GM12873 (cell line): ENCODE measurements around the gene STT3B.

Experiments used
- TF ChIP-seq, protein P1 (sequence below): IDR thresholded peaks from 2 replicates; pipeline ENCODE4 v1.5.1; 2012; ENCODE audit warnings: low read depth, mild to moderate bottlenecking, moderate library complexity, low read length, control low read depth; ENCODE audit not compliant: insufficient read depth; ENCODE audit errors: missing control alignments

Gene STT3B

DNA sequence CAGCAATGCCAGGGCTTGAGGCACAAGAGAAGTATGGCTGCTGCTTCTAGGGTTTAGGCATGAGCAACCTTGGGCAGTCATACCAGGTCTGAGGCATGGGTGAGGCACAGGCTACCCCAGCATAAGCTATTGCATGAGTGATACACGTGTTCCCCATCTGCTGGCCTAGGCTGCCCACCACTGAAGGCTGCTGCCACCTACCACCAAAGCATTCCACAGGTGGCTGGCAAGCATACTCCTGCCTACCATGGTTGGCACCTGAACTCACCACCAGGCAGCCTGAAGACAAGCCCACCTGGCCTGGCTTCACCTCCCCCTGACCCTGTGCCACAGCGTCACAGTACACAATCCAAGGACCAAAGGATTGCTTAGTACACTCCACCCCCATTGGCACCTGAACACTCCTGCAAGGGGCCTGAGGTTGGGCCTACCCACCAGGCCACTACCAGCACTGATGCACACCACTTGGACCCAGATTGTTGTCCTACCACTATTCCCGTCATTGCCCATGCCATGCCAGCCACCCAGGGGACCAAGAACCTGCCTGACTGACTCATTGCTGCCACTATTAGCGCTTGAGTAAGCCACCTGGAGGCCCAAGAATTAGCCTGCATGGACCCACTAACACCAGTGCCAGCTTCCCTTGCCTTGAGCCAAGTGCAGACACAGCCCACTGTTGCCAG is 115.7 kb downstream of the STT3B start:
- TF ChIP-seq, protein P1, sequence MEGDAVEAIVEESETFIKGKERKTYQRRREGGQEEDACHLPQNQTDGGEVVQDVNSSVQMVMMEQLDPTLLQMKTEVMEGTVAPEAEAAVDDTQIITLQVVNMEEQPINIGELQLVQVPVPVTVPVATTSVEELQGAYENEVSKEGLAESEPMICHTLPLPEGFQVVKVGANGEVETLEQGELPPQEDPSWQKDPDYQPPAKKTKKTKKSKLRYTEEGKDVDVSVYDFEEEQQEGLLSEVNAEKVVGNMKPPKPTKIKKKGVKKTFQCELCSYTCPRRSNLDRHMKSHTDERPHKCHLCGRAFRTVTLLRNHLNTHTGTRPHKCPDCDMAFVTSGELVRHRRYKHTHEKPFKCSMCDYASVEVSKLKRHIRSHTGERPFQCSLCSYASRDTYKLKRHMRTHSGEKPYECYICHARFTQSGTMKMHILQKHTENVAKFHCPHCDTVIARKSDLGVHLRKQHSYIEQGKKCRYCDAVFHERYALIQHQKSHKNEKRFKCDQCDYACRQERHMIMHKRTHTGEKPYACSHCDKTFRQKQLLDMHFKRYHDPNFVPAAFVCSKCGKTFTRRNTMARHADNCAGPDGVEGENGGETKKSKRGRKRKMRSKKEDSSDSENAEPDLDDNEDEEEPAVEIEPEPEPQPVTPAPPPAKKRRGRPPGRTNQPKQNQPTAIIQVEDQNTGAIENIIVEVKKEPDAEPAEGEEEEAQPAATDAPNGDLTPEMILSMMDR: no peak

DNA sequence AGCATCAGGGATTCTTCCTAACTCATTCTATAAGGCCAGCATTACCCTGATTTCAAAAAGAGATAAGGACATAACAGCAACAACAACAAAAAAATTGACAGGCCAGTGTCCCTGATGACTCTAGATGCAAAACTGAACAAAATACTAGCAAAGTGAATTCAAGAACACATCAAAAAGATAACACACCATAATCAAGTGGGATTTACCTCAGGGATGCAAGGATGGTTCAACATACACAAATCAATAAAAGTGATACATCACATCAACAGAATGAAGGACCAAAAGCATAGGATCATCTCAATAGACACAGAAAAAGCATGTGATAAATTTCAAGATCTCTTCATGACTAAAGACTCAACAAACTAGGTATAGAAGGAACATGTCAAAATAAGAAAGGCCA is 119.6 kb downstream of the STT3B start:
- TF ChIP-seq, protein P1: no peak

DNA sequence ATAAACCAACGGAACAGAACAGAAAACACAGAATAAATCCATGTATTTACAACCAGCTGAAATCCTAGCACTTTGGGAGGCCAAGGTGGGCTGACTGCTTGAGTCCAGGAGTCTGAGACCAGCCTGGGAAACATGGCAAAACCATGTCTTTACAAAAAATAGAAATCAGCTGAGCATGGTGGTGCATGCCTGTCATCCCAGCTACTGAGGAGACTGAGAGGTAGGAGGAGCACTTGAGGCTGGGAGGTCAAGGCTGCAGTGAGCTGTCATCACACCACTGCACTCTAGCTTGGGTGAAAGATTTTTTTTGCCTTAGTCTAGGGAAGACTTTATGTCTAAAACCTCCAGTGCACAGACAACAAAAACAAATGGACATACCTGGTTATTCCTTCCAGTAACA is 120.7 kb downstream of the STT3B start:
- TF ChIP-seq, protein P1: no peak

DNA sequence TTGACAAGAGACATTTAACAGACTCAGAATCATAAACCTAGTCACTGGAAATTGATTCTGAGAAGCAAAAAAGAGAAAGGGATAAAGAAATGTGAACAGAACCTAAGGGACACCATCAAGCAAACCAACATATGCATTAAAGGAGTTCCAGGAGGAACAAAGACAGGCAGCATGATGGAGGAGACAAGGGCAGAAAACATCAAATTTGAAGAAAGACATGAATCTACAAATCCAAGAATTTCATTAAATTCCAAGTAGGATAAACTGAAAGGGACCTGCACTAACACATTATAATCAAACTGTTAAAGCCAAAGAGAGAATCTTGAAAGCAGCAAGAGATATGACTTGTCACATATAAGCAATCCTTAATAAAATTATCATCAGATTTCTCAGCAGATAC is 122.3 kb downstream of the STT3B start:
- TF ChIP-seq, protein P1: no peak

DNA sequence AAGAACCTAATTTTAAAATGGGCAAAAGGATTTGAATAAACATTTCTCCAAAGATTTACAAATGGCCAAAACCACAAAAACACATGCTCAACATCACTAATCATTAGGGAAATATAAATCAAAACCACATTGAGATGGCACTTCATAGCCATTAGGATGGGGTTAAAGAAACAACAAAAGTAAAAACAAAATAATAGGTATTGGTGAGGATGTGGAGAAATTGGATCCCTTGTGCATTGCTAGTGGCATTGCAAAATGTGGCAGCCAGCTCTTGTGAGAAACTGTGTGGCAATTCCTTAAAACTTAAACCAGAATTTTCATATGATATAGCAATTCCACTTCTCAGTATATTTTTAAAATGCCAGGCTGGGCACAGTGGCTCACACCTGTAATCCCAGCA is 126.5 kb downstream of the STT3B start:
- TF ChIP-seq, protein P1: no peak

DNA sequence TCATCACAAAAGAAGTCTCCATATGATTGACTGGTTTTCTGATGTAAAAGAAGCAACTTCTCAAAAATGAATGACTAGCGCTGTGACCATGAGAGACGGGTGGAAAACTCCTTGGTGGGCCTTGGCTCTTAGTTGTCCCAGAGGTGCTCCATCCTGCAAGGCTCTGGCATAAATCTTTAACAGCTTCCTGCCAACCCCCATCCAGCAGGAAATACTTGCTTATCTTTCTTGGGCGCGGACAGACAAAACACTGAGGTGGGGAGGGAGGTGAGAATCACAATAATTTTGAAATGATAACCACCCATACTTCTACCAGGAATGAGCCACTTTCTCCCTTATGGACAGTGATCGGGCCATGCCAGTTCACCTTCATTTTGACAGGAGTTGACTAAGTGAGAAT is 128.6 kb downstream of the STT3B start:
- TF ChIP-seq, protein P1: no peak

DNA sequence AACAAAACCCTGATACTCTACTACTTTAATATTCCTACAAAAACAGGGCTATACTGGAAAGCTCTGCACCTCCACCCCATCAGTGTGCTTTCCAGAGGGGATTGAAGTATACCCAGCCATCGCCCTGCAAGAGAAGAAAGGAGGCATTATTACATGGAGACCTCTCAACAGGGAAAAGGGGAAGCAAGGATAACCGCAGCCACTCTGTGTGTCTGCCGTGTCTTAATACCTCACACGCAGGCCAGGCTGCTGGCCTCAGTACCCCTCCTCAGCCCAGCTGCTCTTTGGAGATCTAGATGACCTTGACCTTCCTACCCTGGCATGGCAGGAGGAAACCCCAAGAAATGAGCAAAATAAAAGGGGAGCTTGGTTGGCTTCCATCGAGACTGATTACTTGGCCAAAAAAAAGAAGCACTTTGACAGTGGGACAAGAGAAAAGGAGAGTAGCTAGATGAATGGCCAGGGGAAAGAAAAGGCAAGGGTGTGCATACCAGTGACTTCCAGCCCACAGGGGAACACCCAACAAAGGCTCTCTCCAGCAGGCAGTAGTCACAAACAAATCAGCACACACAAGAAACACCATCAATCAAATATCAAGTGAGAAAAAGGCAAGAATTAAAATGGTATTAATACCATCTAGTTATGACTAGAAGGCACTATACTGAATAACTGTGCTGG is 129.4 kb downstream of the STT3B start:
- TF ChIP-seq, protein P1: no peak
